ENCODE results near the gene TEX22.

Gene TEX22

GRCh38 chr14:105442125-105442524, 43.8 kb downstream of the TEX22 start:
- TF ChIP-seq, protein P1, sequence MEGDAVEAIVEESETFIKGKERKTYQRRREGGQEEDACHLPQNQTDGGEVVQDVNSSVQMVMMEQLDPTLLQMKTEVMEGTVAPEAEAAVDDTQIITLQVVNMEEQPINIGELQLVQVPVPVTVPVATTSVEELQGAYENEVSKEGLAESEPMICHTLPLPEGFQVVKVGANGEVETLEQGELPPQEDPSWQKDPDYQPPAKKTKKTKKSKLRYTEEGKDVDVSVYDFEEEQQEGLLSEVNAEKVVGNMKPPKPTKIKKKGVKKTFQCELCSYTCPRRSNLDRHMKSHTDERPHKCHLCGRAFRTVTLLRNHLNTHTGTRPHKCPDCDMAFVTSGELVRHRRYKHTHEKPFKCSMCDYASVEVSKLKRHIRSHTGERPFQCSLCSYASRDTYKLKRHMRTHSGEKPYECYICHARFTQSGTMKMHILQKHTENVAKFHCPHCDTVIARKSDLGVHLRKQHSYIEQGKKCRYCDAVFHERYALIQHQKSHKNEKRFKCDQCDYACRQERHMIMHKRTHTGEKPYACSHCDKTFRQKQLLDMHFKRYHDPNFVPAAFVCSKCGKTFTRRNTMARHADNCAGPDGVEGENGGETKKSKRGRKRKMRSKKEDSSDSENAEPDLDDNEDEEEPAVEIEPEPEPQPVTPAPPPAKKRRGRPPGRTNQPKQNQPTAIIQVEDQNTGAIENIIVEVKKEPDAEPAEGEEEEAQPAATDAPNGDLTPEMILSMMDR (IDR thresholded peaks at IDR 0.05; ENCODE audit: low read length), result no peak
- TF ChIP-seq EZH2phosphoT487 (IDR thresholded peaks at IDR 0.05; ENCODE audit: low read length) (no peak), EZH2 (optimal IDR thresholded peaks at IDR 0.05; ENCODE audit: low read depth, low read length) (no peak)
- Histone ChIP-seq H3K9me2 (replicated peaks; ENCODE audit: insufficient read depth, low read length) (no peaks in the 10 kb centered on the region), H3F3A (ENCODE audit: insufficient read depth, low read length) (no peaks in the 10 kb centered on the region), H3K27me3 (replicated peaks; ENCODE audit: insufficient read depth, low read length) (no peaks in the 10 kb centered on the region), H3K36me3 (replicated peaks; ENCODE audit: insufficient read depth, low read length) (no peaks in the 10 kb centered on the region), H3K4me2 (ENCODE audit: low read depth, low read length) (no peak overlapping the region), H3K4me1 (ENCODE audit: low read length) (no peaks in the 10 kb centered on the region), H4K20me1 (ENCODE audit: insufficient read depth, low read length) (no peaks in the 10 kb centered on the region), H2AFZ (ENCODE audit: low read length) (no peak overlapping the region), H3K27ac (ENCODE audit: low read length) (no peak overlapping the region), H3K9ac (ENCODE audit: low read length) (no peak overlapping the region), H3K9me3 (replicated peaks; ENCODE audit: insufficient read depth, low read length) (no peaks in the 10 kb centered on the region), H3K79me2 (ENCODE audit: low read length) (peaks cover 10% of the 10 kb centered on the region), H3K4me3 (ENCODE audit: low read length) (no peak overlapping the region)
- DNase-seq, result no peak

- no peaks in the 10 kb centered on the region for H3K9me2 ChIP-seq (replicated peaks; ENCODE audit: insufficient read depth, low read length)
- no peaks in the 10 kb centered on the region for H3K9me3 ChIP-seq (replicated peaks; ENCODE audit: insufficient read depth, low read length)
- H4K20me1 ChIP-seq (ENCODE audit: insufficient read depth, low read length), result no peaks in the 10 kb centered on the region
- H2AFZ ChIP-seq (ENCODE audit: low read length), result no peak overlapping the region
- H3K36me3 ChIP-seq (replicated peaks; ENCODE audit: insufficient read depth, low read length), result no peaks in the 10 kb centered on the region
- H3K9ac ChIP-seq (ENCODE audit: low read length), result no peak overlapping the region
- H3K4me3 ChIP-seq (ENCODE audit: low read length), result no peak overlapping the region
- H3K79me2 ChIP-seq (ENCODE audit: low read length), result peaks cover 3% of the 10 kb centered on the region
- no peak overlapping the region for H3K27ac ChIP-seq (ENCODE audit: low read length)
- TF ChIP-seq EZH2phosphoT487 (IDR thresholded peaks at IDR 0.05; ENCODE audit: low read length) (no peak), EZH2 (optimal IDR thresholded peaks at IDR 0.05; ENCODE audit: low read depth, low read length) (no peak)
- TF ChIP-seq, protein P1 (IDR thresholded peaks at IDR 0.05; ENCODE audit: low read length), result no peak
- H3K4me2 ChIP-seq (ENCODE audit: low read depth, low read length), result no peak overlapping the region
- no peaks in the 10 kb centered on the region for H3K4me1 ChIP-seq (ENCODE audit: low read length)
- H3K27me3 ChIP-seq (replicated peaks; ENCODE audit: insufficient read depth, low read length), result no peaks in the 10 kb centered on the region
- DNase-seq, result no peak
- no peaks in the 10 kb centered on the region for H3F3A ChIP-seq (ENCODE audit: insufficient read depth, low read length)
Measured at GRCh38 chr14:105442834-105443233, 44.5 kb downstream of the TEX22 start.

DNA sequence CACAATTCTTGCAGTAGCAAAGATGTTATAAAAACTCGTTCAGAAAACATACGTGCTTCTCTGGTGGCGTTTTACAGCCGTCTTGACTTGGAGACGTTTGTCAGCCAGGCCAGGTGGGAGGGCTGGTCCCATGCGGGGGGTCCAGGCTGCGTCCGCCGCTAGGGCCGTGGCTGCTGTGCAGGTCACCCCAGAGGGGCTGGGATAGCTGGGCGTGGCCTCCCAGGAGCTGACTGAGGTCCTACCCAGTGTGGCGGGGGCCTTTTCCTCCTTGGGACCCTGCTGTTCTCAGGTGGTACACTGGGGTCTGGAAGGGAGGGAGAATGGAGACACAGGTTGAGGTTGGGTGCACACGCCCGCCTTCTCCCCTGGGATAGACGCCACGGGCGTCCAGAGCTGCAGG, 46.5 kb downstream of the TEX22 start:
- no peak overlapping the region for H2AFZ ChIP-seq (ENCODE audit: low read length)
- no peaks in the 10 kb centered on the region for H4K20me1 ChIP-seq (ENCODE audit: insufficient read depth, low read length)
- no peak overlapping the region for H3K4me2 ChIP-seq (ENCODE audit: low read depth, low read length)
- H3K27ac ChIP-seq (ENCODE audit: low read length), result no peak overlapping the region
- no peaks in the 10 kb centered on the region for H3K9me3 ChIP-seq (replicated peaks; ENCODE audit: insufficient read depth, low read length)
- H3K36me3 ChIP-seq (replicated peaks; ENCODE audit: insufficient read depth, low read length), result no peaks in the 10 kb centered on the region
- DNase-seq, result no peak
- H3K9ac ChIP-seq (ENCODE audit: low read length), result no peak overlapping the region
- H3K4me1 ChIP-seq (ENCODE audit: low read length), result no peaks in the 10 kb centered on the region
- H3K9me2 ChIP-seq (replicated peaks; ENCODE audit: insufficient read depth, low read length), result no peaks in the 10 kb centered on the region
- TF ChIP-seq, protein P1 (IDR thresholded peaks at IDR 0.05; ENCODE audit: low read length), result no peak
- TF ChIP-seq EZH2 (optimal IDR thresholded peaks at IDR 0.05; ENCODE audit: low read depth, low read length), result no peak
- TF ChIP-seq EZH2phosphoT487 (IDR thresholded peaks at IDR 0.05; ENCODE audit: low read length), result no peak
- H3K4me3 ChIP-seq (ENCODE audit: low read length), result no peak overlapping the region
- H3K27me3 ChIP-seq (replicated peaks; ENCODE audit: insufficient read depth, low read length), result no peaks in the 10 kb centered on the region
- H3K79me2 ChIP-seq (ENCODE audit: low read length), result no peaks in the 10 kb centered on the region
- H3F3A ChIP-seq (ENCODE audit: insufficient read depth, low read length), result no peaks in the 10 kb centered on the region

All from MM.1S (cell line).